OCI-LY7 (cell line): ENCODE measurements around the gene TCP11. TPM values are rescaled to one million over a fixed set of nuclear protein-coding genes. Genes with fewer than 3 reads are reported as not detected.

Source experiments
- BruUV-seq: library from RNA; stranded (reverse); fragments of 400-500 nt; replicated peaks from 2 replicates; lab custom pipeline; 2021; lab: Mats Ljungman, UMichigan
- CTCF ChIA-PET: fragments of 300-600 bp; sonication (Branson Sonifier 250); formaldehyde crosslinking; loops from one replicate; lab custom pipeline; 2022; ENCODE audit warnings: antibody characterized with exemption; ENCODE audit not compliant: unreplicated experiment; lab: Charles Lee
- POLR2A ChIA-PET: fragments of 300-600 bp; sonication (Branson Sonifier 250); formaldehyde crosslinking; loops from one replicate; lab custom pipeline; 2022; ENCODE audit warnings: antibody characterized with exemption; lab: Charles Lee
- DNase-seq: peaks from one replicate; pipeline ENCODE4 v3.0.0-alpha.2; 2015; ENCODE audit warnings: low spot score
- H2AFZ ChIP-seq: fragments of 200-600 bp; sonication (generic), shearing (Covaris generic); 2 replicates; pipeline ENCODE4 v1.6.1; 2014; ENCODE audit warnings: mild to moderate bottlenecking, antibody characterized with exemption, low read length, moderate library complexity
- H3K27ac ChIP-seq: fragments of 200-600 bp; sonication (generic); 2 replicates; pipeline ENCODE4 v1.5.1; 2014; ENCODE audit warnings: mixed run types, low read depth, mild to moderate bottlenecking, moderate library complexity, low read length, inconsistent platforms; ENCODE audit not compliant: poor library complexity, severe bottlenecking
- H3K36me3 ChIP-seq: fragments of 200-600 bp; sonication (generic); 2 replicates; pipeline ENCODE4 v1.6.1; 2014; ENCODE audit warnings: mild to moderate bottlenecking, antibody characterized with exemption, low read length, moderate library complexity, mixed read lengths; ENCODE audit not compliant: insufficient read depth
- H3K4me1 ChIP-seq: fragments of 200-600 bp; sonication (generic); 2 replicates; pipeline ENCODE4 v1.5.1; 2014; ENCODE audit warnings: mild to moderate bottlenecking, low read length; ENCODE audit not compliant: insufficient read depth, poor library complexity, severe bottlenecking
- H3K4me2 ChIP-seq: fragments of 200-600 bp; sonication (generic); 2 replicates; pipeline ENCODE4 v1.6.1; 2014; ENCODE audit warnings: mild to moderate bottlenecking, low read length
- H3K4me3 ChIP-seq: fragments of 200-600 bp; sonication (generic); 2 replicates; pipeline ENCODE4 v1.5.1; 2014; ENCODE audit warnings: mild to moderate bottlenecking, low read depth, low read length; ENCODE audit not compliant: poor library complexity, severe bottlenecking
- H3K79me2 ChIP-seq: fragments of 200-600 bp; sonication (generic); 2 replicates; pipeline ENCODE4 v1.6.1; 2016; ENCODE audit warnings: low read depth, mild to moderate bottlenecking, low read length, moderate library complexity, mixed read lengths; ENCODE audit not compliant: insufficient read depth
- H3K9me2 ChIP-seq: fragments of 200-600 bp; sonication (generic); 2 replicates; pipeline ENCODE4 v1.6.1; 2016; ENCODE audit warnings: mild to moderate bottlenecking, low read length, mixed read lengths; ENCODE audit not compliant: insufficient read depth
- H3K9me3 ChIP-seq: fragments of 200-600 bp; sonication (generic); 2 replicates; pipeline ENCODE4 v1.6.1; 2014; ENCODE audit warnings: mild to moderate bottlenecking, mixed run types, low read length, mixed read lengths
- H4K20me1 ChIP-seq: fragments of 200-600 bp; sonication (generic); 2 replicates; pipeline ENCODE4 v1.6.1; 2014; ENCODE audit warnings: mild to moderate bottlenecking, antibody characterized with exemption, low read length, moderate library complexity, mixed read lengths; ENCODE audit not compliant: insufficient read depth
- EZH2phosphoT487 ChIP-seq: fragments of 200-600 bp; sonication (generic); IDR thresholded peaks from 2 replicates; pipeline ENCODE4 v1.6.1; 2018; ENCODE audit warnings: low read depth, borderline replicate concordance, mild to moderate bottlenecking, mixed run types, antibody characterized with exemption, low read length, moderate library complexity, mixed read lengths
- intact Hi-C: fragments of 100-400 bp; cut with micrococcal nuclease; formaldehyde crosslinking; loops from one replicate; pipeline ENCODE4 v1.10.0; 2022; ENCODE audit not compliant: unreplicated experiment
- total RNA-seq, 2 experiments: library from RNA; depleted of rRNA in 1 of 2; stranded (reverse); fragments of >200 nt in 1 of 2; shearing (Covaris generic) in 1 of 2; gene quantifications; 2 replicates each; pipeline ENCODE4 v1.2.3, GENCODE V29; 2014 to 2022
- TF ChIP-seq, protein P1 (sequence below): fragments of 200-600 bp; sonication (generic); conservative IDR thresholded peaks from 2 replicates; pipeline ENCODE4 v1.5.1; 2014; ENCODE audit warnings: mild to moderate bottlenecking, antibody characterized with exemption, low read length, moderate library complexity, mixed read lengths

The TCP11 gene
- total RNA-seq, 2 experiments from 2014 or later: not detected

DNA sequence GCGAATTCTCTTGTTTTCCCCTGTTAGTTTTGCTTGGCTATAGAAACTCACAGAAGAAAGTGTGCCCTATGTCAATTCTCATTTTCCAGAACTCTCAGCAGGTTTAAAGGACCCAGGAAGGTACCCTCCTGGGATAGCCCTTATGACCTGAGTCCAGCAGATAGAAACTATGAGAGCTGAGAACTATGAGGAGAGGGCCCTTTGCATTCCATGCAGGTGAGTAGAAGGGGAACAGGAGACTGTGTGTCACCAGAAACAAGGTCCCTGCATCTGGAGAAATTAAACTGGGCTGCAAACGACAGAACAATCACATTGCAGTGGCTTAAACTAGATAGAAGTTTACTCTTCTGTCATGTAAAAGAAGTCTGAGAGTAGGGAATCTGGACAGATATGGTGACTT is 36.9 kb upstream of the TCP11 start:
- no peaks in the 10 kb centered on the region for H3K36me3 ChIP-seq
- H3K27ac ChIP-seq: no peak overlapping the region
- H3K79me2 ChIP-seq: no peaks in the 10 kb centered on the region
- TF ChIP-seq EZH2phosphoT487: no peak
- TF ChIP-seq, protein P1, sequence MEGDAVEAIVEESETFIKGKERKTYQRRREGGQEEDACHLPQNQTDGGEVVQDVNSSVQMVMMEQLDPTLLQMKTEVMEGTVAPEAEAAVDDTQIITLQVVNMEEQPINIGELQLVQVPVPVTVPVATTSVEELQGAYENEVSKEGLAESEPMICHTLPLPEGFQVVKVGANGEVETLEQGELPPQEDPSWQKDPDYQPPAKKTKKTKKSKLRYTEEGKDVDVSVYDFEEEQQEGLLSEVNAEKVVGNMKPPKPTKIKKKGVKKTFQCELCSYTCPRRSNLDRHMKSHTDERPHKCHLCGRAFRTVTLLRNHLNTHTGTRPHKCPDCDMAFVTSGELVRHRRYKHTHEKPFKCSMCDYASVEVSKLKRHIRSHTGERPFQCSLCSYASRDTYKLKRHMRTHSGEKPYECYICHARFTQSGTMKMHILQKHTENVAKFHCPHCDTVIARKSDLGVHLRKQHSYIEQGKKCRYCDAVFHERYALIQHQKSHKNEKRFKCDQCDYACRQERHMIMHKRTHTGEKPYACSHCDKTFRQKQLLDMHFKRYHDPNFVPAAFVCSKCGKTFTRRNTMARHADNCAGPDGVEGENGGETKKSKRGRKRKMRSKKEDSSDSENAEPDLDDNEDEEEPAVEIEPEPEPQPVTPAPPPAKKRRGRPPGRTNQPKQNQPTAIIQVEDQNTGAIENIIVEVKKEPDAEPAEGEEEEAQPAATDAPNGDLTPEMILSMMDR: no peak
- no peak overlapping the region for H3K4me3 ChIP-seq
- no peak overlapping the region for H3K4me2 ChIP-seq
- H3K9me2 ChIP-seq: no peaks in the 10 kb centered on the region
- H2AFZ ChIP-seq: no peak overlapping the region; the same call in 1 of the 2 replicates
- H3K4me1 ChIP-seq: peaks cover 6% of the 10 kb centered on the region
- no peaks in the 10 kb centered on the region for H4K20me1 ChIP-seq
- no peak for DNase-seq
- H3K9me3 ChIP-seq: no peaks in the 10 kb centered on the region
- intact Hi-C loops: no loop called here
- CTCF ChIA-PET: no interaction called here
- BruUV-seq: no TSS peak
- POLR2A ChIA-PET: interaction anchor here (0.6 to 0.7 kb wide), 3 partner anchors 181 to 671 kb away, joined by 3 to 5 read pairs (median 3); no protein-coding TSS in a partner anchor

DNA sequence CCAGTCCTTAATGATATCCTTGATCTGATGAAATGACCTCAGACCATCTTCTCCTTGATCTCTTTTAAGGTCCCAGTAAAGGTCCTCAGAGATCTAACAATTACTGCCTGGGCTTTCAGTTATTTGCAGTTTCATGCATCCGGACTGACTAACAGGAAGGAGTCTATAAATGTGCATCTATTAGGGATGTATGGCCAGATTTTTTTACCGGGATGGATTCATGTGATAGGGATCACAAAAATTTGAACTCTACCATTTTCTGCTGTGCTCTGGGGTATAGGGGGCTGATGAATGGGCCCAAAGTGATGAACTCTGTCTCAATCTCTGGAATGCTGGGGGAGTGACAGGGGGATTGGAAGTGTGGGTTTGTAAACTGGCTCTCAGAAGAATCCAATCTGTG is 36.5 kb upstream of the TCP11 start:
- Histone ChIP-seq H3K9me3 (no peaks in the 10 kb centered on the region), H3K79me2 (no peaks in the 10 kb centered on the region), H3K27ac (no peak overlapping the region), H2AFZ (peak overlapping the region; percentile 48), H3K36me3 (no peaks in the 10 kb centered on the region), H3K4me1 (peaks cover 6% of the 10 kb centered on the region), H3K4me2 (no peak overlapping the region), H3K9me2 (no peaks in the 10 kb centered on the region), H4K20me1 (no peaks in the 10 kb centered on the region), H3K4me3 (no peak overlapping the region)
- no TSS peak for BruUV-seq
- DNase-seq: no peak
- ChIA-PET CTCF (no interaction called here), POLR2A (interaction anchor here (0.7 kb wide), 1 partner anchor 671 kb away, joined by 3 read pairs; no protein-coding TSS in a partner anchor)
- intact Hi-C loops: no loop called here
- TF ChIP-seq EZH2phosphoT487: no peak
- TF ChIP-seq, protein P1: no peak

DNA sequence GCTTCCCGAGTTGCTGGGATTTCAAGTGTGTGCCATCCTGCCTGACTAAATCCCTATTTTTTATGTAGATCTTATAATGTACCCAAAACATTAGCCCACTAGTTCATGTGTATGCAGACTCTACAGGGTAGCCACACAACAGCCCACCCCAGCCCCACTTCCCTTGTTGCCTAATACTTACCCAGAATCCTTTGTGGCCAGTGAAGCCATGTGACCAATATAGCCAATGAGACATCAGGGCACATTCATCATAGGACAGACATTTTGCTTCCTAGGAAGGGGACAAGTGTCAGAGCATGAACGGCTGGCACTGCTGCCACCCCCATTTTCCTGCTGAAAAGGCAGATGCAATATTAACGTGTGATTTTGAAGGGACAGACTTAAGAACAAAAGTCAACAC is 36.0 kb upstream of the TCP11 start:
- CTCF ChIA-PET: no interaction called here

More for the DNA sequence above, 36.0 kb upstream of the TCP11 start:
- POLR2A ChIA-PET: interaction anchor here (1.0 kb wide), 1 partner anchor 289 kb away, joined by 3 read pairs; the partner anchor contains the start of gene TAF11
- Histone ChIP-seq H3K27ac (no peak overlapping the region), H3K4me3 (no peak overlapping the region), H3K4me1 (peaks cover 6% of the 10 kb centered on the region), H3K9me2 (no peaks in the 10 kb centered on the region), H4K20me1 (no peaks in the 10 kb centered on the region), H3K79me2 (no peaks in the 10 kb centered on the region), H2AFZ (peak overlapping the region; percentile 48), H3K4me2 (no peak overlapping the region), H3K9me3 (no peaks in the 10 kb centered on the region), H3K36me3 (no peaks in the 10 kb centered on the region)
- intact Hi-C loops: no loop called here
- BruUV-seq: no TSS peak
- DNase-seq: peak; percentile 16
- TF ChIP-seq, protein P1: no peak
- no peak for TF ChIP-seq EZH2phosphoT487
